NCI-H345 treated with DMSO at 0.1 percent for 48 hours (cell line): ENCODE measurements around the gene TTPAL.
"Not testable (repeated sequence)": the region's sequence is repeated elsewhere in the genome, so short reads cannot be mapped to it uniquely, and the experiment has no call there.

ENCODE experiments used
- DNase-seq: peaks from one replicate; lab custom pipeline; 2025; ENCODE audit not compliant: unreplicated experiment; lab: John Stamatoyannopoulos, UW

Gene TTPAL

GRCh38 chr20:44467289-44467883 lies 8.3 kb upstream of the TTPAL start:
- no peak for DNase-seq

DNA sequence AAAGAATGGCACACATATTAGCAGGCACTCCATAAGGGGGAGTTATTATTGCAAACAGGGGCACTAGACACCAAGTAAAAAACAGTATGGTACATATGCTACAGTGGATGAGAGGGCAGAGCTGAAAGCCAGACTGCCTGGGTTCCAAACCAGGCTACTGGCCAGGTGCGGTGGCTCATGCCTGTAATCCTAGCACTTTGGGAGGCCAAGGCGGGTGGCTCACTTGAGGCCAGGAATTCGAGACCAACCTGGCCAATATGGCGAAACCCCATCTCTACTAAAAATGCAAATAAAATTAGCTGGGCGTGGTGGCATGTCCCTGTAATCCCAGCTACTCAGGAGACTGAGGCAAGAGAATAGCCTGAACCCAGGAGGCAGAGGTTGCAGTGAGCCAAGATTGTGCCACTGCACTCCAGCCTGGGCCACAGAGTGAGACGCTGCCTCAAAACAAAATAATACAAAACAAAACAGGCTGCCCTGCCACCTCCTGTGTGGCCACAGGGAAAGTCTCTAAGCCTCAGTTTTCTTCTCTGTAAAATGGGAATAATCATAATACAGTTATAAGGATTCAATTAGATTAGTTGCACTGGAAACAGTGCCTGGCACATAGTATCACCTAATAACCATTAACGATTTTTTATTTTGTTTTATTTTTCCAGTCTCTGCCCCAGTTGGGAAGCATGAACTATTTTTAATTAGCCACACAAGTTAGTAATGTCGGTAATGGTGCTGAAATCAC lies 7.5 kb upstream of the TTPAL start:
- DNase-seq = no peak

DNA sequence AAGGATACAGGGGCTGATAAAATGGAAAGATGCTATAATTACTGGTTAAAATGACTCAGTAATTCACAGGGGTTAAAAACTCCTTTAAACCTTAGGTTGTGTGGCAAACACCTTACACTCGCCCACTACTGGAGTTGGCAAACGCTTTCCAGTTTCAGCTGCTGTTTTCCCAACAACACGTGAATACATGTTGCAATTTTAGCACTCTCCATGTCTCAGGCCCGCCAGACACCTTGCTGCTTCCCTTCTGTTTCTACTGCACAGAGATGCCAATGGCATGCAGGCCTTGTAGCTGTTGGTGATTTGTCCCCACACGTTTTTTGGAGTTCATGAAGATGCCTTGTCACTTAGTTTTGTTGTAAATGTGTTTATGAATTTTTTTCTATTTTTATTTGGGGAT lies 5.3 kb upstream of the TTPAL start:
- DNase-seq = no peak

DNA sequence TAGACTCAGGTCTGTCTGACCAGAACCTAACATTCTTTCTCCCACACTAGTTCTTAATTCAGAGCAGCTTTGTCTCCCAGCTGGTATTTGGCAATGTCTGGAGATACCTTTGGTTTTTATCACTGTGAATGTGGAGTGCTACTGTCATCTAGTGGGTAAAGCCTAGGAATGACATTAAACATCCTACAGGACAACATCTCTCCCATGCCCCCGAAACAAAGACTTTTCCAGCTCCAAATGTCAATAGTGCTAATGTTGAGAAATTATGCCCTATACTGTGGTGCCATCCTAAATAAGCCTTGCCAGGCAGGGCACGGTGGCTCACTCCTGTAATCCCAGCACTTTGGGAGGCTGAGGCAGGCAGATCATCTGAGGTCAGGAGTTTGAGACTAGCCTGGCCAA lies 4.2 kb upstream of the TTPAL start:
- no peak for DNase-seq

DNA sequence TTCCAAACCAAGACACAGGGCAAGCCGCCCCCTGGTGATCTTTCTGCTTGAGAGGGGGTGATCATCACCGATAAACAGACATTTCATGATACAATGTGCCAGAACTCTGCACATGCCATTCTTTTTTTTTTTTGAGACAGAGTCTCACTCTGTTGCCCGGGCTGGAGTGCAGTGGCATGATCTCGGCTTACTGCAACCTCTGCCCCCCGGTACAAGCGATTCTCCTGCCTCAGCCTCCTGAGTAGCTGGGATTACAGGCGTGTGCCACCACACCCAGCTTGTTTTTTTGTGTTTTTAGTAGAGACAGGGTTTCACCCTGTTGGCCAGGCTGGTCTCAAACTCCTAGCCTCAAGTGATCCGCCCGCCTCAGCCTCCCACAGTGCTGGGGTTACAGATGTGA lies 3.4 kb upstream of the TTPAL start:
- DNase-seq = not testable (repeated sequence)

GRCh38 chr20:44475372-44475693 lies 341 bp upstream of the TTPAL start:
- no peak for DNase-seq

DNA sequence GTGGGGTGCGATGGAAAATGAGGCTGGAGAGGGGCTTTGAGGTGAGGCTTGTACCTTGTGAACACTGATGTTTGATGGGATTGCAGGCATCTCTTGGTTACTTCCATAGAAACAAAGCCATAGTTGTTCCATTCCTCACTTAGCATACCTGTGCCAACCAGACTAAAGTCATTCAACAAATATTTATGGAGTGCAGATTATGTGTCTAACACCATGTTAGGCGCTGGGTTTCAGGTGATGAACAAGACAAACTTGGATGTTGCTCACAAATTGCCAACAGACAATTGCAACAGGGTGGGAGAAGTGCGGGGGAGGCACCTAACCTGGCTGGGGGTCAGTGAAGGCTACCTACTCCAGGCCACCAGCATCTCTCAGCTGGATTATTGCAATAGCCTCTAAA lies 1.5 kb downstream of the TTPAL start:
- DNase-seq = no peak

DNA sequence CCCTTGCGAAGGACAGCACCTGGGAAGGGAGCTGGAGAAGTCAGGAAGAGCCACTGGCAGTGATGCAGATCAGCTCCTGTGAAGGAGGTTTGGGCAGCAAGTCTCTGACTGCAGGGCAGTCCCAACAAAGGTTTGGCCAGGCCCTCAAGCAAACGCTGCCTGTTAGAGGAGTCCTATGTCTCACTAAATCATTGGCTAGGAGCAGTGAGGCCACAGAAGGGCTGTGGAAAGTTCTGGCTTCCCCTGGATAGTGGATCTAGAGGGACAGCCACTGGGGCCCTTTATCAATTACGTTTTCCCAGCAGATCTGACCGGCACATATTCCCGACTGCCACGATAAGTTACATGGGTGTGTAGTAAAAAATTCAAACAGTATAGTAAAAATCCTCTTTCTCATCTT lies 2.5 kb downstream of the TTPAL start:
- no peak for DNase-seq

- no peak for DNase-seq
These were observed 4.0 kb downstream of the TTPAL start for GRCh38 chr20:44479643-44480042.

DNA sequence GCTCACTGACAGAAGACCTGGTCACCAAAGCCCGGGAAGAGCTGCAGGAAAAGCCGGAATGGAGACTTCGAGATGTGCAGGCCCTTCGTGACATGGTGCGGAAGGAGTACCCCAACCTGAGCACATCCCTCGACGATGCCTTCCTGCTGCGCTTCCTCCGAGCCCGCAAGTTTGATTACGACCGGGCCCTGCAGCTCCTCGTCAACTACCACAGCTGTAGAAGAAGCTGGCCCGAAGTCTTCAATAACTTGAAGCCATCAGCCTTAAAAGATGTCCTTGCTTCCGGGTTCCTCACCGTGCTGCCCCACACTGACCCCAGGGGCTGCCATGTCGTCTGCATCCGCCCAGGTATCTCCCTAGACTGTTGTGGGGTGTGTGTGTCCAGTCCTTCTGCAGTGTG lies 4.4 kb downstream of the TTPAL start:
- DNase-seq = no peak

DNA sequence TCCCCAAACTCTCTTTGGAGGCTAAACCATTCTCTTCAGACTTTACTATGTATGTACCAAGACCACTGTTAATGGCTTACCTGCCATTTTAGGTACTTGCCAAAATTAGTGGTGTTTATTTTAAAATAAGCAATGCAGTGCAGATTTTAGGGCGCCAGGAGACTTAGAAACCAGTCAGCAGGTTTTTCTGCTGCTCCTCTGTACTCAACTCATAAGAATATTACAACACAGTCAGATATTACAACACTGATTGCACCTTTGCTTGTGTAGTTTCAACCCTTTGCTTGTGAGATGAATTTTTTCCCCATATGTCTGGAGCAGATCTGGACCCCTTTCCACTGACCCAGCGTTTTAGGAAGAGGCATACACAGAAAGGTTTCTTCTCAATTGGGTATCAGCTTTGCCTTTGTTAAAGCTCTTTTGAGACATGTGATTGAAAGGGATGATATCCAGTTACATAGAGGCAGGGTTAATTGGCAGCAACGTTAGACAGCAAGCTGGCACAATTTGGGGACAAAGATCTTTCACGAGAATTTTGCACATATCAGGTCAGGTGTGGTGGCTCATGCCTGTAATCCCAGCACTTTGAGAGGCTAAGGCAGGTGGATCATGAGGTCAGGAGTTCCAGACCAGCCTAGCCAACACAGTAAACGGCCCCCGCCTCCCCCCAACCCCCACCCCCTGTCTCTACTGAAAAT lies 6.2 kb downstream of the TTPAL start:
- no peak for DNase-seq

GRCh38 chr20:44483112-44483511 lies 7.4 kb downstream of the TTPAL start:
- DNase-seq = no peak

DNA sequence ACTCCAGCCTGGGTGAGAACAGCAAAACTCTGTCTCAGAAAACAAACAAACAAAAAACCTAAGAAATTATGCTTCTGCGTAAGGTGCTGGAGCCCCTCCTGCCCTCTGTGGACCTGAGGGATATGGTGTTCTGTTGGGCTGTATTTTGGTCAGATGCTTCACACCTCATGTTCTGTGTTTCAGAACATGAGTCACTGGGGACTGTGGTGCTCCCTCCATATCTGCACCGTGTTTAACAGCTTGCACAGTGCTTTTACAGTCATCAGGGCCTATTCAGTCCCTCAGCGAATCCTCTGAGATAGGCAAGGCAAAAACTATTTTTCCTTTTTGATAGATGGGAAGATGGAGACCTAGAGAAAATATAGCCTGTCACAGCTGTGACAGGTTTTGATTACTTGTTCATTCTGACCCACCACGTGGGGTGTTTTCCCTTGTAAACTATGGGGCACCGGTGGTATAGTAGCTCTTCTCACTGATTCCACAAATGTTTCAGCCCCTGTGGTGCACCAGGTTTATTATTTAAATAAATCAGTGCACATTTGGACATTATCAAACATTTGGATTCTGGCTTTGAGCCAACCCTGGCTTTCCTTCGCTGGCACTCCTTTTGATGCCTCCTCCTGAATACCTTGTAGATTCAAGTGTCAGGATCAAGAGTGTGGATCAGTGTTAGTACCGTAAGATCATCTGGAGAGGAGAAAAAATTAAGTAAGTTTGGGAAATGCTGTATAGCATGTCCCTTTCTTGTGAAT lies 9.6 kb downstream of the TTPAL start:
- no peak for DNase-seq

DNA sequence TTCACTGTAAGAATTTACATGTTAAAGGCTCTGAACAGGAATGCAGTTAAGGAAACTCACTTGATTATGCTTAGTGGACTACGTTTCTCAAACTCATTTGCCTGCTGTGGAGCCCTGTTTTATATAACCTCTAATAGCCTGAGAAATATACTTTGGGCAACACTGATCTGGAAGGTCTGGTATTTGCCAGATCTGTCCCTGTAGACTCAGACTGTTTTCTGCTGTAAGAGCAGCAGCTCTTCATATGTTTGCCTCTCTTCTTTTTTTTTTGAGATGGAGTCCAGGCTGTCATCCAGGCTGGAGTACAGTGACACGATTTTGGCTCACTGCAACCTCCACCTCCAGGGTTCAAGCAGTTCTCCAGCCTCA lies 10.1 kb downstream of the TTPAL start:
- DNase-seq = no peak

- DNase-seq = no peak
These were observed 12.9 kb downstream of the TTPAL start for GRCh38 chr20:44488551-44488950.

- no peak for DNase-seq
These were observed 13.5 kb downstream of the TTPAL start for GRCh38 chr20:44489223-44489622.

DNA sequence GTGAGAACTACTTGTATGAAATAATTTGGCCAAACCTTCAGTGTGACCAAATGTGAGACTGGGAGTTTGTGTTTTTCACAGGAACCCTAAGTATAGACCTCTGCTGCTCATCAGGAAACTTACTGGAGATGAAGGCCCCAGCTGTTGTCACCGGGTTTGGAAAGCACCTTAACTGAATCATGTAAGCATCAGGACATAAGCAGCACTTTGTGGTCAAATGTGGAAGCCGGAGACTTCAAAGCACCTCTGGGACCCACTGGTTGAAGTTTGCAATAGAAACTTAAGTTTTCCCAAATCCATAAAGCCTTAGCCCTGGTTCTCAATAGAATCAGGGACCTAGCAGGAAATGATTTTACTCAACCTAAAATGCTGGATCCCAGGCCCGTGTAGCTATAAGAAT lies 14.3 kb downstream of the TTPAL start:
- DNase-seq = no peak

DNA sequence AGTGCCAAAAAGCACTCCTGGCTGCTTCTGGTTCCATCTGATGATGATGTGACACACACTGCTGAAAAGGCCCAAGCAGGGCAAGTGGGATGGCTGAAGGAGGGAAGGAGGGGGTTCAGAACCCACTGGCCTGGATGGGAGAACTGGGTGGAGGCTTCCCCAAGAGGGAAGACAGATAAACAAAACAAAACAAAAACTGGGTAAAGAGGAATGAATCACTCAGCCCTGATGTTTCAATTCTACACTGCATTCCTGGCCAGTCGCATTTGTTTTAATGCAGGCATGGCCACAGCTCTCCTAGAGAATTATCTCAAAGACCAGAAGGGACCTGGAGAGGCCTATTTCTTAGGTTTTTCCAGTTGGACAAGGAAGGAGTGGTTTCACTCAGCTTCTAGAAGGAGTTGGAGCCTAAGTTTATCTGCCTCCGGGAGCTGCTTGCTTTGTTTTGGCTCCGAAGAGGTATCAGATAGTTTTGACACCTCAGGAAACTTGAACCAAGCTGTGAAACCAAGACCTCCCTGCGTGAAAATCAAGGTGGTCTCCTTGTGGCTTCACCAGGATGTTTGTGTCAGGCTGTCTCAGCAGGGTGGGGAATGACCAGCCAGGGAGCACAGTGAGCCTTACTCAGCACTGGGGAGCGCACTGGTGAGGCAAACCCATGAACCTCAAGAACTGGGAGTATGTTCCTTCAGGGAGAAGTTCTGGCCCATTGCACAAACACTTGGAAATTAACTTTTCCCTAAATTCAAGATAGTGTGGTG lies 16.1 kb downstream of the TTPAL start:
- DNase-seq = no peak

GRCh38 chr20:44494266-44494665 lies 18.6 kb downstream of the TTPAL start:
- DNase-seq = no peak

- DNase-seq = no peak
These were observed 19.0 kb downstream of the TTPAL start for GRCh38 chr20:44494681-44495080.

- DNase-seq = no peak
These were observed 19.6 kb downstream of the TTPAL start for GRCh38 chr20:44495257-44495656.
